ENCODE data around the gene FNDC3A.
A peak's percentile ranks its signal among the peaks of the same experiment; 100 is the strongest.
"Not testable (repeated sequence)": the region's sequence is repeated elsewhere in the genome, so short reads cannot be mapped to it uniquely, and the experiment has no call there.

Gene FNDC3A

DNA sequence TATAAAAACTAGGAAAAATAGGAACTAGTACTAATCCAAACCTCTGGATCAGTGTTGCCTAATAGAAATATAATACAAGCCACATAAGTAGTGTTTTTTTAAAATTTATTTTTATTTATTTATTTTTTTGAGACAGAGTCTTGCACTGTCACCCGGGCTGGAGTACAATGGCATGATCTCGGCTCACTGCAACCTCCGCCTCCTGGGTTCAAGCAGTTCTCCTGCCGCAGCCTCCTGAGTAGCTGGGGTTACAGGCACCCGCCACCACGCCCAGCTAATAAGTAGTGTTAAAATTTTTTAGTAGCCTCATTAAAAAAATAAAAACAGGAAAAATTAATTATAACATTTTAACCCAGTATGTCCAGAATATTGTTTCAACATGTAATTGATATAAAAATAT lies 94.3 kb downstream of the FNDC3A start:
- H2BK12ac ChIP-seq (ENCODE audit: low read length in 2 of 2); H4K8ac ChIP-seq (ENCODE audit: low read length); H2BK120ac ChIP-seq (ENCODE audit: low read depth, low read length); H3K14ac ChIP-seq (ENCODE audit: low read length in 2 of 2); H2BK5ac ChIP-seq (ENCODE audit: low read depth, low read length, poor library complexity, severe bottlenecking); H3K4me1 ChIP-seq (ENCODE audit: control insufficient read depth, insufficient read depth, low read depth, low read length); H3K27ac ChIP-seq (ENCODE audit: low read length, poor library complexity, severe bottlenecking); H2AK5ac ChIP-seq (ENCODE audit: low read length, severe bottlenecking); H3K36me3 ChIP-seq (ENCODE audit: control insufficient read depth in 1 of 2, insufficient read depth in 2 of 2, low read depth in 1 of 2, low read length in 2 of 2); H3K9ac ChIP-seq (ENCODE audit: low read length); DNase-seq; H3K27me3 ChIP-seq (ENCODE audit: control insufficient read depth in 1 of 2, insufficient read depth in 1 of 2, low read length in 2 of 2); H4K91ac ChIP-seq (ENCODE audit: low read length); H3K9me3 ChIP-seq (ENCODE audit: control insufficient read depth, low read length); H3K79me1 ChIP-seq (replicated peaks; ENCODE audit: low read length, poor library complexity, severe bottlenecking); H3K23ac ChIP-seq (ENCODE audit: low read length in 2 of 2); H2AFZ ChIP-seq (ENCODE audit: low read depth, low read length); H3K4ac ChIP-seq (ENCODE audit: low read depth in 1 of 2, low read length in 2 of 2); H2BK15ac ChIP-seq (ENCODE audit: low read depth, poor library complexity, severe bottlenecking); H3K18ac ChIP-seq (ENCODE audit: low read depth in 1 of 2, low read length in 2 of 2); H3K4me2 ChIP-seq (ENCODE audit: low read length, poor library complexity, severe bottlenecking); H3K4me3 ChIP-seq (ENCODE audit: insufficient read depth in 1 of 2, low read depth in 1 of 2, low read length in 2 of 2): not testable (repeated sequence)
- 100% methylated on average over 3 of the region's 6 CpGs for WGBS

- Histone ChIP-seq H3K23ac (ENCODE audit: low read length in 2 of 2) (no peak overlapping the region), H3K27ac (ENCODE audit: low read length, poor library complexity, severe bottlenecking) (no peak overlapping the region), H2BK5ac (ENCODE audit: low read depth, low read length, poor library complexity, severe bottlenecking) (no peak overlapping the region), H2BK12ac (ENCODE audit: low read length in 2 of 2) (no peak overlapping the region), H2AFZ (ENCODE audit: low read depth, low read length) (no peak overlapping the region), H2BK15ac (ENCODE audit: low read depth, poor library complexity, severe bottlenecking) (no peak overlapping the region), H3K4me2 (ENCODE audit: low read length, poor library complexity, severe bottlenecking) (no peak overlapping the region), H3K79me1 (replicated peaks; ENCODE audit: low read length, poor library complexity, severe bottlenecking) (peaks cover 6% of the 10 kb centered on the region), H3K36me3 (ENCODE audit: control insufficient read depth in 1 of 2, insufficient read depth in 2 of 2, low read depth in 1 of 2, low read length in 2 of 2) (peaks cover 0 to 18% of the 10 kb centered on the region in 2 experiments), H2BK120ac (ENCODE audit: low read depth, low read length) (no peak overlapping the region), H4K8ac (ENCODE audit: low read length) (no peak overlapping the region), H3K4me3 (ENCODE audit: insufficient read depth in 1 of 2, low read depth in 1 of 2, low read length in 2 of 2) (no peak overlapping the region), H3K9me3 (ENCODE audit: control insufficient read depth, low read length) (no peaks in the 10 kb centered on the region), H3K18ac (ENCODE audit: low read depth in 1 of 2, low read length in 2 of 2) (no peak overlapping the region), H3K4me1 (ENCODE audit: control insufficient read depth, insufficient read depth, low read depth, low read length) (no peaks in the 10 kb centered on the region), H3K4ac (ENCODE audit: low read depth in 1 of 2, low read length in 2 of 2) (no peak overlapping the region), H4K91ac (ENCODE audit: low read length) (no peak overlapping the region), H3K14ac (ENCODE audit: low read length in 2 of 2) (no peak overlapping the region), H3K9ac (ENCODE audit: low read length) (no peak overlapping the region), H2AK5ac (ENCODE audit: low read length, severe bottlenecking) (no peak overlapping the region), H3K27me3 (ENCODE audit: control insufficient read depth in 1 of 2, insufficient read depth in 1 of 2, low read length in 2 of 2) (no peaks in the 10 kb centered on the region)
- 100% methylated on average over 1 of the region's 1 CpG for WGBS
- DNase-seq = no peak
These were observed 95.7 kb downstream of the FNDC3A start for GRCh38 chr13:49071341-49071937.

GRCh38 chr13:49082653-49083536 lies 107.2 kb downstream of the FNDC3A start:
- no peak overlapping the region for H4K8ac ChIP-seq (ENCODE audit: low read length)
- H3K27me3 ChIP-seq (ENCODE audit: control insufficient read depth in 1 of 2, insufficient read depth in 1 of 2, low read length in 2 of 2) = no peaks in the 10 kb centered on the region
- H3K36me3 ChIP-seq (ENCODE audit: control insufficient read depth in 1 of 2, insufficient read depth in 2 of 2, low read depth in 1 of 2, low read length in 2 of 2) = peaks cover 0 to 8% of the 10 kb centered on the region in 2 experiments
- H3K4ac ChIP-seq (ENCODE audit: low read depth in 1 of 2, low read length in 2 of 2) = peak overlapping the region in 1 of 2 experiments; percentile 1
- H4K91ac ChIP-seq (ENCODE audit: low read length) = no peak overlapping the region
- no peak overlapping the region for H2BK5ac ChIP-seq (ENCODE audit: low read depth, low read length, poor library complexity, severe bottlenecking)
- H3K14ac ChIP-seq (ENCODE audit: low read length in 2 of 2) = no peak overlapping the region
- no peak overlapping the region for H3K4me3 ChIP-seq (ENCODE audit: insufficient read depth in 1 of 2, low read depth in 1 of 2, low read length in 2 of 2)
- H2BK12ac ChIP-seq (ENCODE audit: low read length in 2 of 2) = no peak overlapping the region
- no peak overlapping the region for H3K4me2 ChIP-seq (ENCODE audit: low read length, poor library complexity, severe bottlenecking)
- H2AK5ac ChIP-seq (ENCODE audit: low read length, severe bottlenecking) = no peak overlapping the region
- H3K9me3 ChIP-seq (ENCODE audit: control insufficient read depth, low read length) = no peaks in the 10 kb centered on the region
- no peak overlapping the region for H3K27ac ChIP-seq (ENCODE audit: low read length, poor library complexity, severe bottlenecking)
- H2BK120ac ChIP-seq (ENCODE audit: low read depth, low read length) = no peak overlapping the region
- no peak overlapping the region for H2BK15ac ChIP-seq (ENCODE audit: low read depth, poor library complexity, severe bottlenecking)
- no peak overlapping the region for H3K23ac ChIP-seq (ENCODE audit: low read length in 2 of 2)
- 98% methylated on average over 4 of the region's 4 CpGs for WGBS
- peak overlapping the region; percentile 20 for H3K9ac ChIP-seq (ENCODE audit: low read length)
- no peak overlapping the region for H3K18ac ChIP-seq (ENCODE audit: low read depth in 1 of 2, low read length in 2 of 2)
- H2AFZ ChIP-seq (ENCODE audit: low read depth, low read length) = no peak overlapping the region
- DNase-seq = peak; percentile 70
- H3K79me1 ChIP-seq (replicated peaks; ENCODE audit: low read length, poor library complexity, severe bottlenecking) = peaks cover 10% of the 10 kb centered on the region
- H3K4me1 ChIP-seq (ENCODE audit: control insufficient read depth, insufficient read depth, low read depth, low read length) = peaks cover 2% of the 10 kb centered on the region

GRCh38 chr13:49084961-49085360 lies 109.2 kb downstream of the FNDC3A start:
- no peak overlapping the region for H3K27ac ChIP-seq (ENCODE audit: low read length, poor library complexity, severe bottlenecking)
- no peak overlapping the region for H3K18ac ChIP-seq (ENCODE audit: low read depth in 1 of 2, low read length in 2 of 2)
- H3K79me1 ChIP-seq (replicated peaks; ENCODE audit: low read length, poor library complexity, severe bottlenecking) = peaks cover 13% of the 10 kb centered on the region
- no peak overlapping the region for H3K9ac ChIP-seq (ENCODE audit: low read length)
- H2BK15ac ChIP-seq (ENCODE audit: low read depth, poor library complexity, severe bottlenecking) = no peak overlapping the region
- no peaks in the 10 kb centered on the region for H3K27me3 ChIP-seq (ENCODE audit: control insufficient read depth in 1 of 2, insufficient read depth in 1 of 2, low read length in 2 of 2)
- WGBS = 95% methylated on average over 3 of the region's 3 CpGs
- no peak overlapping the region for H2BK12ac ChIP-seq (ENCODE audit: low read length in 2 of 2)
- no peaks in the 10 kb centered on the region for H3K9me3 ChIP-seq (ENCODE audit: control insufficient read depth, low read length)
- H2BK5ac ChIP-seq (ENCODE audit: low read depth, low read length, poor library complexity, severe bottlenecking) = no peak overlapping the region
- DNase-seq = no peak
- H3K36me3 ChIP-seq (ENCODE audit: control insufficient read depth in 1 of 2, insufficient read depth in 2 of 2, low read depth in 1 of 2, low read length in 2 of 2) = peaks cover 0 to 6% of the 10 kb centered on the region in 2 experiments
- no peak overlapping the region for H3K14ac ChIP-seq (ENCODE audit: low read length in 2 of 2)
- no peak overlapping the region for H3K4me2 ChIP-seq (ENCODE audit: low read length, poor library complexity, severe bottlenecking)
- H4K8ac ChIP-seq (ENCODE audit: low read length) = no peak overlapping the region
- no peak overlapping the region for H2AK5ac ChIP-seq (ENCODE audit: low read length, severe bottlenecking)
- H2AFZ ChIP-seq (ENCODE audit: low read depth, low read length) = no peak overlapping the region
- H4K91ac ChIP-seq (ENCODE audit: low read length) = no peak overlapping the region
- H3K4ac ChIP-seq (ENCODE audit: low read depth in 1 of 2, low read length in 2 of 2) = no peak overlapping the region
- H3K4me3 ChIP-seq (ENCODE audit: insufficient read depth in 1 of 2, low read depth in 1 of 2, low read length in 2 of 2) = no peak overlapping the region
- H3K4me1 ChIP-seq (ENCODE audit: control insufficient read depth, insufficient read depth, low read depth, low read length) = peaks cover 2% of the 10 kb centered on the region
- no peak overlapping the region for H2BK120ac ChIP-seq (ENCODE audit: low read depth, low read length)
- H3K23ac ChIP-seq (ENCODE audit: low read length in 2 of 2) = no peak overlapping the region

Measured in mesenchymal stem cell (in vitro differentiated cells and primary cell).